HG03135 (cell line): ENCODE results near the gene PSORS1C1.
"Not testable (repeated sequence)": the region's sequence is repeated elsewhere in the genome, so short reads cannot be mapped to it uniquely, and the experiment has no call there.

Experiments used
- ATAC-seq: cut with Tn5 transposase; IDR thresholded peaks from one replicate; pipeline ENCODE4 v1.9.1; 2021; ENCODE audit warnings: mild to moderate bottlenecking, moderate library complexity; ENCODE audit not compliant: unreplicated experiment

The PSORS1C1 gene

DNA sequence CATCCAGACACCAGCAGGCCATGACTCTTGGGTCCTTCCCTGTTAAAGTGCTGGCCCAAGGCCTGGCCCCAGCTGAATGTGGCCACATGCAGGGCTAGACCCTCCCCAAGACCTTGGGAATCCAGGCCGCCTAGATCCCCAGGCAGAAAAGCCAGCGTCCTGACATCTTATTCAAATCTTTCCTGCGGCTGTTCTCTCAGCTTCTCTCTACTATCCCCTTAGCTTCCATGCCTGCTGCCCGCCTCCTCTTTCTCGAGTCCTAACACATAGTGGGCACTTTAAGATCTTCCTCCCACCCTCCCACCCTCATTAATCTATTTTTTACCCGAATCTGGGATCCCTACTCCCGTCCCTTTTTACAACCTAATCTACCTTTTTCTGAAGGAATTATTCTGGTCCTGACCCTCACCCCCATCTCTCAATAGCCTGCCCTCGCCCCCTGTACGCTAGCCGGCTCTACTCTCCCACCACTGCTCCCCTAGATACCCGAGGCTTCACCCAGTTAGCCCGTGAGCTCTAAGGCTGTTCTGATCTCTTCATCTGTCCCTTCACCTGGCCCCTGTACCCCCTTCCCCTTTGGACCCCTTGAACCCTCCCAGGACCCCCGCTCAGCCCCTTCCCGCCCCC is 43.0 kb downstream of the PSORS1C1 start, which contains the start of gene CCHCR1:
CCHCR1 (minus strand) TSS at position 290 of the 627 bp plus-strand sequence; CDS start at position 88, 202 bp downstream.
- ATAC-seq = no peak

DNA sequence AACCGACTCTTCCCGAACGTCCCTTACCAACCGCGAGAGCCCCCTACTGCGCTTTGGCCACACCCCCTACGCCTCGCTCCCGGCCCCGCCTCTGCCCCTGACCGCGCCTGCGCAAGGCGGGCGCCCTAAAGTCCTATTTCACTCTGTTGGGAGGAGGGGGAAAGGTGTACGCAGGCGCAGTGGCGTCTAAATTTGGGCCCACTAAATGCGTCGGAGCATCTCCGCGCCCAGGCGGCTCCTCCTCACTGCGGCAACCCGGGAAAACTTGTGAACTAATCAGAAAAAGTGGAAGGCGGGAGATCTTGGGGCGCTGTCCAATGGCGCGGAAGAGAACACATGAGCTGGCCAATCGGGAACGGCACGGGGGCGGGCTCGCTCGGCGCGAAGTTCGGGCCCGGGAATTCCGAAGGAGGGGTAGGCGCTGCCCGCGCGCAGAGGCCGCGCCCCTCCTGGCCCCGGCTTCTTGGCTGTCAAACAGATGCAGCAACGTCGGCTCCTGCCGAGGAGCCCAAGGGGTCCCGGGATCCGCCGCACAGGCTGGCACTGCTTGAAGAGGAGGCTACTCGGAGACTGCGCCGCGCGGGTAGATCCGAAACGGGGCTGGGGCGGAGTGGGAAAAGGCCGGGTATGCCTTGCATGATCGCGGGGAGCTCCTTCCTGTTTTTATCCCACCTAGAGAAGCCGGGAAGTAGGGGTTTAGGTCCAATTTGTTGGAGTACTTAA is 43.7 kb downstream of the PSORS1C1 start, which contains the start of gene TCF19:
TCF19 (plus strand) TSS at position 450 of the 723 bp plus-strand sequence. CDS start 881 bp downstream, outside the sequence.
- ATAC-seq = peak; percentile 74

GRCh38 chr6:31158863-31159855 is 44.6 kb downstream of the PSORS1C1 start:
- ATAC-seq = peak; percentile 9

- ATAC-seq = no peak
Observed at GRCh38 chr6:31161216-31162126, 46.9 kb downstream of the PSORS1C1 start.

DNA sequence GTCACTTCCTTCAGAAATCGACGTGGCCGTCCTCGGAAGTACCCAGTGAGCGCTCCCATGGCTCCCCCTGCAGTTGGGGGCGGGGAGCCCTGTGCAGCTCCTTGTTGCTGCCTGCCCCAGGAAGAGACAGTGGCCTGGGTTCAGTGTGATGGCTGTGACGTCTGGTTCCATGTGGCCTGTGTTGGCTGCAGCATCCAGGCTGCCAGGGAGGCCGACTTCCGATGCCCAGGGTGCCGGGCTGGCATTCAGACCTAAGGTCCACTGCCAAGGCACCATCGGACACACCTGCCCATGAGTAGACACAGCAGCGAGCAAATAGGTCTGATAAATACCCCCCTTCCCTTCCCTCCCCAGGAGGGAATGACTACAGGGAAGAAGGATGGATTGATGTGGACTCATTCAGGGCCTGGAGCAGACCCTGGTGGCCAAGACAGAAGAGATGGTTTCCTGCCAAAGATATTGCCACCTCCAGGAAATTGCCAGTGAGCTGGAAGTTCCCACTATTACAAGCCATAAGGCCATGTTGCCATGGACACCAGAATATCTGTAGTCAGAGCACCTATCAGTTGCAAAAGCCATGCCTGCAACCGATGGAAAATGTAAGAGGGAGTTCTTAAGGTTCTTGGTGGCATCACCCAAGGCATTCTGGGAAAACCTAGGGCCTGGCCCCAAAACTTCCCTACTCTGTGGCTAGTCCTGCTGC is 48.0 kb downstream of the PSORS1C1 start:
- ATAC-seq = no peak

DNA sequence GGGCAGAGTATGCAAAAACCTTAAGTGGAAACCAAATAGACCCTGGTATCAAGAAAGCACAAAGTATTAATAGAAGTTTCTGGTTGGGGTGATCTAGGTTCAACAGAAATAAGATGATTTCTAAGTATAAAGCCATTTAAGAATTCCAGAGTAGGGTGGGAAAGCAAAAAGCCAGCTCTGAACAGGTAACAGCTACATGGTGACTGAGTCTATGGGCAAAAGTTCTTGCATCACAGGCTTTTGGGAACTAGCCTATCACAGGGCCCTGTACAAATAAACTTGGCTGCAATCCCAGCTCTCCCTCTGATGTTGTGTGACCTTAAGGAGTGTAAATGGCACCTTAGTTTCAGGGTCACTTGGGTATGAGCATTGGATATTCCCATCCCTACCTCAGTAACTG is 49.3 kb downstream of the PSORS1C1 start:
- ATAC-seq = no peak

DNA sequence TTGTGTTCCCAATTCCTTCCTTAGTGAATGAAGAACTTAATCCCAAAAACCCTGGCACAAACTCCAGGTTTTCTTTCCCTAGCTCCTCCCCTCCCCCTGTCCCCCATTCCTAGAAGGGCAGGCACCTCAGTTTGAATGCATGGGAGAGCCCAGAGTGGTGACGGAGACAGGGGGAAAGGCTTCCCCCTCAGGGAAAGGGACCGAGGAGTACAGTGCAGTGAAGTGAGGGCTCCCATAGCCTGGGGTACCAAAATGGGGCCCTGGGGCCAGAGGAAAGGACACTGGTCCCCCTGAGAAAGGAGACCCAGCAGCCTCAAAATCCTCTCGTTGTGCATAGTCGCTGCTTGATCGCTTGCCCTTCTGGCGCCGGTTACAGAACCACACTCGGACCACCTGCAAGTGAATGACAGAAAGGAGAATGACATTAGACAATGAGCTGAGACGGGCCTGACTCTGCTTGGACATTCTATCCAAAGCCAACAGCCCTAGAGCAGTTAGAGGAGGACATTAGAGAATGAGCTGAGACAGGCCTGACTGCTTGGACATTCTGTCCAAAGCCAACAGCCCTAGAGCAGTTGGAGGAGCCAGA is 50.0 kb downstream of the PSORS1C1 start:
- ATAC-seq = not testable (repeated sequence)

DNA sequence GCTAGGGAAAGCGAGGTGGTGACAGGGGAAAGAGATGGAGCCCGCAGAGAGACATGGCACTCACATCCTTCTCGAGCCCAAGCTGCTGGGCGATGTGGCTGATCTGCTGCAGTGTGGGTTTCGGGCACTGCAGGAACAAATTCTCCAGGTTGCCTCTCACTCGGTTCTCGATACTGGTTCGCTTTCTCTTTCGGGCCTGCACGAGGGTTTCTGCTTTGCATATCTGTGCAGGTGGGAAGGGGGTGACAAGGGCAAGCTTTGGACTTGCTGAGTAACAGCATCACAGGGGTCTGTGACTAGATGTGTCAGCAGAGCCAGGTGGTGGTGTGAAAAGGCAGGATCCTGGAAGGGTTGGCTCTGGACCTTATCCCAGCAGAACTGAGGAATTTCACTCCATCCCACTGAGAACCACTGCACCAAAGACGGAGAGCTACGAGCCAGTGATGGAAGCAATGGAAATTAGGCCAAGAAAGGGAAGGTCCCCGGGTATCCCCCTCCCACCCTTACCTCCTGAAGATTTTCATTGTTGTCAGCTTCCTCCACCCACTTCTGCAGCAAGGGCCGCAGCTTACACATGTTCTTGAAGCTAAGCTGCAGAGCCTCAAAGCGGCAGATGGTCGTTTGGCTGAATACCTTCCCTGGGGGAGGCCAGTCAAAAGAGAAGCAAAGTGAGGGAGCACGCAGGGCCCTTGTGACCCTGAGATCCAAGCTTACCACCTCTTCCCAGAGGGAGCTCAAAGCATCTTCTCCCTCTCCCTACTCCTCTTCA is 50.6 kb downstream of the PSORS1C1 start:
- peak; percentile 71 for ATAC-seq

DNA sequence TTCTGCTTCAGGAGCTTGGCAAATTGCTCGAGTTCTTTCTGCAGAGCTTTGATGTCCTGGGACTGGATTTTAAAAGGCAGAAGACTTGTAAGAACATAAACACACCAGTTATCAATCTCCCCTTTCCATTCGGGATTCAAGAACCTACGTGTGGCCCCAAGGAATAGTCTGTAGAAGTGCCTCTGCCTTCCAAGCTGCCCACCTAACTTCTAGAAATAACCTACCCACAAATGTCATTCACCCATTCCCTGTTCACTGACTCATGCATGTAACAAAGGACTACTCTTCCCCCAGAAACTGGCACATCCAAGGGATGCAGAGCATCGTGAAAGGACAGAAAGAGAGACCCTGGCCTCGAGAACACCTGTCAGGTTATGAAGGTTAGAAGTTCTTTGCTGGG is 51.4 kb downstream of the PSORS1C1 start:
- ATAC-seq = no peak

DNA sequence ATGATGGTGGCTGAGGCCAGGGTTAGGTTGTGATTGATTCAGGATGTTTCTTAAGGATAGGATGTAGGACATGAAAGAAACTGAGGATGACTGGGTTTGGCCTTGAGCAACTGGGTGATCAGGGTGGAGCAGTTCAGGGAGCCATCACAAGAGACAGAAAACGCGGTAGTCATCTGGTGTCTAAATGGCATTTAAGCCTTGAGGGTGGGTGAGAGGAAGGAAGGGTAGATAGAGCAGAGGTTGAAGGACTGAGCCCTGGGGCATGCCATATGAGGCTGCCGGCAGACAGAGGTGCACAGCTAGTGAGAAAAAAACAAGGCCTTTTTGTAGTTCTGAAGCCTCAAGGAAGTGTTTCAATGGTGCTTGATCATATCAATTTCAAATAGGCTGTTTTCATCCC is 54.0 kb downstream of the PSORS1C1 start:
- no peak for ATAC-seq

GRCh38 chr6:31169123-31169857 is 54.7 kb downstream of the PSORS1C1 start:
- ATAC-seq = no peak

DNA sequence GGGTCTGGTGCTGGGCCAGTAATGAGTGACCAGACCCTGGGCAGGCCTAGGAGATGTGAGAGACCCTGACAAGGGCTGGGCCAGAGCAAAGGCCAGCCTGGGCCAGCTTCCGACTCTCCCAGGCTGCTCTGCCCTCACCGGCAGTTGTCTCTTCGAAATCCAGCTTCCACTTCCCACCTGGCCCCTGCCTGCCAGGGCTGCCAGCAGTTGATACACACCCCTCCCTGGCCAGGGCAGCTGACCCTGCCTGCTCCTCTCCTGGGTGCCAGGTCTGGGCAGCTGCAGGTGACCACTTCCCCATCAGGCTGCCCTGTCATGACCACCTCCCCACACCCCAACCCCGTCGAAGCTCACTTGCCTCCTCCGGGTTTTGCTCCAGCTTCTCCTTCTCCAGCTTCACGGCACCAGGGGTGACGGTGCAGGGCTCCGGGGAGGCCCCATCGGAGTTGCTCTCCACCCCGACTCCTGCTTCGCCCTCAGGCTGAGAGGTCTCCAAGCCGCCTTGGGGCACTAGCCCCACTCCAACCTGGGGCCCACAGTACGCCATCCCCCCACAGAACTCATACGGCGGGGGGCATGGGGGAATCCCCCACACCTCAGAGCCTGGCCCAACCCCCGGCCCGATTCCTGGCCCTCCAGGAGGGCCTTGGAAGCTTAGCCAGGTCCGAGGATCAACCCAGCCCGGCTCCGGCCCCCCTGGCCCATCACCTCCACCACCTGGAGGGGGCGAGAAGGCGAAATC is 55.4 kb downstream of the PSORS1C1 start:
- ATAC-seq = not testable (repeated sequence)

DNA sequence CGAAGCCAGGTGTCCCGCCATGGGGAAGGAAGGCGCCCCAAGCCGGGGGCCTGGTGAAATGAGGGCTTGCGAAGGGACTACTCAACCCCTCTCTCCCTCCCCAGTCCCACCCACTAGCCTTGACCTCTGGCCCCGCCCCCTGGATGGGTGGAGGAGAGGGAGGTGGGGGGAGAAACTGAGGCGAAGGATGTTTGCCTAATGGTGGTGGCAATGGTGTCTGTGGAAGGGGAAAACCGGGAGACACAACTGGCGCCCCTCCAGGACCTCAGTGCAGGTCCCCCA is 55.9 kb downstream of the PSORS1C1 start, which contains the start of gene POU5F1:
POU5F1 (minus strand) TSS at position 83 of the 282 bp plus-strand sequence; CDS start at position 21, 62 bp downstream.
- ATAC-seq = no peak

DNA sequence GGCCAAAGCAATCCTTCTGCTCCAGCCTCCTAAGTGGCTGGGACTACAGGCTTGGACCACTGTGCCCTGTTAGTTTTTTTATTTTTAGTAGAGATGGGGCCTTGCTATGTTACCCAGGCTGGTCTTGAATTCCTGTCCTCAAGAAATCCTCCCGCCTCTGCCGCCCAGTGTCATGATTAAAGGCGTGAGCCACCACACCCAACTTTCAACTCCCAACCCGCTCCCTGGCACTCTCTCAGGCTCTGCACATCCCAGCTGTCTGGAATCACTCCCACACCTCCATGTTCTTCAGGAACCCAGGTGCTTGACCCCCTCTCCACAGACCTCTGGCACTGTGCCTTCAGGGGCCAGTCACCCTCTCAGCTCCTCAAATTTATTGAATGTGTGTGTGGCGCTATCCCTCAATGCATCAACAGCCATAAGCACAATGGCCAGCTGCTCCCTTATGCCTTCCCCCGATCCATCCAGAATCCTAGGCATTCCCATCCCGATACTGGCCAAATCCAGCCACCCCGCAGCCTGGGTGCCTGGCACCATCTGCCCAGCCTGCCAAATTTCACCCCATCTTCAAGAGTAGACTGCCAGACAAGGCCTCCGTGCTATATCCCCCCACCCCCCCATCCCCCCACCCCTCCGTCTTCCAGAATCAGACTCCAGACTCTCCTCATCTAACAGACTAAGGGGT is 56.5 kb downstream of the PSORS1C1 start:
- ATAC-seq = no peak

DNA sequence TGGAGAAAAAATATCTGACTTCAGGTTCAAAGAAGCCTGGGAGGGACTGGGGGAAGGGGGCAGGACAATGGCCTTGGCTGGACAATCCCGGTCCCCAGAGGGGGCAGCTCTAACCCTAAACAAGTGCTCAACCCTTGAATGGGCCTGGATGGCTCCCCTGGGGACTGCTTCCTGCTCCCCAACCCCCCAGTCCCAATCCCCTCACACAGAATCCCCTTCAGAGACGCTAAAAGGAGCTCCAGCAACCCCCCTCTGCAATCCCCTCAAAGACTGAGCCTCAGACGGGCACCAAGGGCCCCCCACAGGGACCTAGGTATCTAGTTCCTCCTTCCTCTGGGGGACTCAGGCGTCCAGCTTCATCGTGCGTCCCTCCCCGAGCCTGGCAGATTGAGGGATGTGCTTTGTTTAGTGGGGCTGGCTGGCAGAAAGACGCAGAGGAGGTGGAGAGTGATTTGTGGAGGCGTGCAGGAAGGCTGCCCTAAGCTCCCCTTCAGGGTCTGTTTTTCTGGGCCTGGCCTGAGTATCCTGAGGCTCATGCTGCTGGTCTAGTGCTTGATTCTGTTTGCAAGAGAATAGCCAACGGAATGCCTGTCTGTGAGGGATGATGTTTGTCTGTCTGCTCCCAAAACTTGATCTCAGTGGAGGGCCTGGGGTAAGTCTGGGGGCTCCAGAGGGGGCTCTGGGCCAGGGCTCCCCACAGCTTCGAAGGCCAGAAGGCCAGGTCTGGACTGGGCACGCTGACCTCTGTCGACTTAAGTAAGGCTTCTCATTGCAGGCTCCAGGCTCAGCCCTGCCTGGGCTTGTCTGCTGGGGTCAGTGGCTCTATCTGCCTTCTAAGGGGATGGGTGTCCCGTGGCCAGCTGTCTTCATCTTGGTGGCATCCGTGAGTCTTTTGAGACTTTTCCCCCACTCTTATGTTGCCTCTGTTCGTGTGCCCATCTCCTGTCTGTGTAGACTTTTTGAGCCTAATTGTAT is 57.6 kb downstream of the PSORS1C1 start:
- ATAC-seq = no peak
